ENCODE measurements around the gene RASA4B. TPM values are rescaled to one million over a fixed set of nuclear protein-coding genes. Genes with fewer than 3 reads are reported as not detected.

Gene RASA4B
- total and polyA plus RNA-seq, 2 experiments from 2014 or later = 0.99 to 1.5 TPM

DNA sequence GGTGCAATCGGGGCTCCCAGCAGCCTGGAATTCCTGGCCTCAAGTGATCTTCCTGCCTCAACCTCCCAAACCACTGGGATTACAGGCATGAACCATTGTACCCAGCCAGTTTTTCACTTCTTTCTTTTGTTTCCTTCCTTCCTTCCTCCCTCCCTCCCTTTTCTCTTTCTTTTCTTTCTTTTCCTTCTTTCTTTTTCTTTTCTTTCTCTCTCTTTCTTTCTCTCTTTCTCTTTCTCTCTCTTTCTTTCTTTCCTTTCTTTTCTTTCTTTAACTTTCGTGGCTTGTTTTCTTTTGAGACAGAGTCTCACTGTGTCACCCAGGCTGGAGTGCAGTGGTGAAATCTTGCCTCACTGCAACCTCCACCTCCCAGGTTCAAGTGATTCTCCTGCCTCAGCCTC, 71.9 kb downstream of the RASA4B start:
- no peaks in the 10 kb centered on the region for H3K36me3 ChIP-seq (ENCODE audit: insufficient read depth)
- H2AFZ ChIP-seq = no peak overlapping the region
- DNase-seq (ENCODE audit: low spot score) (no peak), ATAC-seq (no peak)
- H3K4me1 ChIP-seq (ENCODE audit: insufficient read depth) = peaks cover 15% of the 10 kb centered on the region
- peaks cover 5% of the 10 kb centered on the region for H3K27me3 Mint-ChIP-seq (ENCODE audit: insufficient read depth, low read depth, poor library complexity)
- H3K9me2 ChIP-seq (ENCODE audit: insufficient read depth) = no peaks in the 10 kb centered on the region
- no peak for TF ChIP-seq CREB1 (CRISPR knock-in tag; IDR thresholded peaks at IDR 0.05; ENCODE audit: low read depth)
- TF ChIP-seq NANOG (IDR thresholded peaks at IDR 0.05; ENCODE audit: borderline replicate concordance) = no peak
- no peak for TF ChIP-seq ZNF114 (CRISPR knock-in tag; IDR thresholded peaks at IDR 0.05)
- no peak for TF ChIP-seq POLR2AphosphoS5 (IDR thresholded peaks at IDR 0.05; ENCODE audit: low read depth)
- no peak for TF ChIP-seq ZNF331 (CRISPR knock-in tag; IDR thresholded peaks at IDR 0.05; ENCODE audit: low read depth)
- TF ChIP-seq REST (IDR thresholded peaks at IDR 0.05; ENCODE audit: unreplicated experiment) = no peak
- no peak for TF ChIP-seq STAT1 (IDR thresholded peaks at IDR 0.05; ENCODE audit: unreplicated experiment)
- TF ChIP-seq ZNF462 (CRISPR knock-in tag; IDR thresholded peaks at IDR 0.05) = no peak
- TF ChIP-seq, protein P1, sequence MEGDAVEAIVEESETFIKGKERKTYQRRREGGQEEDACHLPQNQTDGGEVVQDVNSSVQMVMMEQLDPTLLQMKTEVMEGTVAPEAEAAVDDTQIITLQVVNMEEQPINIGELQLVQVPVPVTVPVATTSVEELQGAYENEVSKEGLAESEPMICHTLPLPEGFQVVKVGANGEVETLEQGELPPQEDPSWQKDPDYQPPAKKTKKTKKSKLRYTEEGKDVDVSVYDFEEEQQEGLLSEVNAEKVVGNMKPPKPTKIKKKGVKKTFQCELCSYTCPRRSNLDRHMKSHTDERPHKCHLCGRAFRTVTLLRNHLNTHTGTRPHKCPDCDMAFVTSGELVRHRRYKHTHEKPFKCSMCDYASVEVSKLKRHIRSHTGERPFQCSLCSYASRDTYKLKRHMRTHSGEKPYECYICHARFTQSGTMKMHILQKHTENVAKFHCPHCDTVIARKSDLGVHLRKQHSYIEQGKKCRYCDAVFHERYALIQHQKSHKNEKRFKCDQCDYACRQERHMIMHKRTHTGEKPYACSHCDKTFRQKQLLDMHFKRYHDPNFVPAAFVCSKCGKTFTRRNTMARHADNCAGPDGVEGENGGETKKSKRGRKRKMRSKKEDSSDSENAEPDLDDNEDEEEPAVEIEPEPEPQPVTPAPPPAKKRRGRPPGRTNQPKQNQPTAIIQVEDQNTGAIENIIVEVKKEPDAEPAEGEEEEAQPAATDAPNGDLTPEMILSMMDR (conservative IDR thresholded peaks at IDR 0.05; ENCODE audit: low read depth in 2 of 2) = no peak
- no peak for TF ChIP-seq ETS1 (IDR thresholded peaks at IDR 0.05)
- TF ChIP-seq EZH2 (IDR thresholded peaks at IDR 0.05; ENCODE audit: low read depth, unreplicated experiment) = no peak
- TF ChIP-seq EZH2phosphoT487 (IDR thresholded peaks at IDR 0.05; ENCODE audit: unreplicated experiment) = no peak
- H3K4me2 ChIP-seq = no peak overlapping the region
- H3K79me2 ChIP-seq (replicated peaks; ENCODE audit: insufficient read depth) = no peaks in the 10 kb centered on the region
- H3F3A ChIP-seq (replicated peaks; ENCODE audit: low read depth) = peaks cover 7% of the 10 kb centered on the region; the same call in 1 of the 2 replicates
- H3K4me3 ChIP-seq = no peak overlapping the region
- no peaks in the 10 kb centered on the region for H3K9me3 Mint-ChIP-seq
- H3K36me3 Mint-ChIP-seq (ENCODE audit: low read depth) = peaks cover 17% of the 10 kb centered on the region
- H3K4me3 Mint-ChIP-seq = no peak overlapping the region; the same call in 2 of the 3 replicates
- H4K20me1 ChIP-seq (replicated peaks; ENCODE audit: insufficient read depth) = no peaks in the 10 kb centered on the region; the same call in 1 of the 2 replicates
- no peaks in the 10 kb centered on the region for H3K27me3 ChIP-seq (ENCODE audit: insufficient read depth)
- H3K27ac ChIP-seq (ENCODE audit: low read depth) = no peak overlapping the region
- peaks cover 6% of the 10 kb centered on the region for H3K4me1 Mint-ChIP-seq
- H3K27ac Mint-ChIP-seq = no peak overlapping the region
